ENCODE results near the gene GPR75. TPM values are rescaled to one million over a fixed set of nuclear protein-coding genes. Genes with fewer than 3 reads are reported as not detected.

Gene GPR75
- total RNA-seq, 1 donor from 2014 or later, result 0.52 TPM

DNA sequence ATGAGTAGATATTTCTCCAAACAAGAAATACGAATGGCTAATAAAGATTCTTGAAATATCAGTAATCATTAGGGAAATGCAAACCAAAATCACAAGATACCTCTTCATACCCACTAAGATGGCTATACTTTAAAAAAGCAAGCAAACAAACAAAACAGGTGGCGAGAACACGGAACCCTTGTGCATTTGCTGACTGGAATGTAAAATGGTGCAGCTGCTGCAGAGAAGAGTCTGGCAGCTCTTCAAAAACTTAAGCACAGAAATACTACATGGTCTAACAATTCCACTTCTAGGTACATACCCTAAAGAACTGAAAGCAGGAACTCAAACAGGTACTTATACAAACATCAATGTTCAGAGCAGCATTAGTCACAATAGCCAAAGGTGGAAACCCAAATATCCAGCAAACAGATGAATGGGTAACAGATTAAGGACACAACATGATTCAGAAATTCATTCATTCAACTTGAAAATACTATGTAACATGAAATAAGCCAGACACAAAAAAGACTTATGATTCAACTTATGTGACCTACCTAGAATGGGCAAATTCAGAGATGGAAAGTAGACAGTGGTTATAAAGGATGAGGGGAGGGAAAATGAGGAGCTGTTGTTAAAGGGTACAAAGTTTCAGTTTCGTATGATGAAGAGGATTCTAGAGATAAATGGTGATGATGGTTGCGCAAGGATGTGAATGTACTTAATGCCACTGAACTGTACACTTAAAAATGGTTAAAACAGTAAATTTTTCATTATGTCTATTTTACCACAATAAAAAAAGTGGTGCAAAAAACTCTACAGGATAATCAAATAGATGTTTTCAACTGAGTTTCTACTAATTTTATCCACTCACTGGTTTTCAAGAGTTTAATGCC lies 26.9 kb upstream of the GPR75 start:
- no peak for DNase-seq (ENCODE audit: low read depth)
- TF ChIP-seq, protein P1, sequence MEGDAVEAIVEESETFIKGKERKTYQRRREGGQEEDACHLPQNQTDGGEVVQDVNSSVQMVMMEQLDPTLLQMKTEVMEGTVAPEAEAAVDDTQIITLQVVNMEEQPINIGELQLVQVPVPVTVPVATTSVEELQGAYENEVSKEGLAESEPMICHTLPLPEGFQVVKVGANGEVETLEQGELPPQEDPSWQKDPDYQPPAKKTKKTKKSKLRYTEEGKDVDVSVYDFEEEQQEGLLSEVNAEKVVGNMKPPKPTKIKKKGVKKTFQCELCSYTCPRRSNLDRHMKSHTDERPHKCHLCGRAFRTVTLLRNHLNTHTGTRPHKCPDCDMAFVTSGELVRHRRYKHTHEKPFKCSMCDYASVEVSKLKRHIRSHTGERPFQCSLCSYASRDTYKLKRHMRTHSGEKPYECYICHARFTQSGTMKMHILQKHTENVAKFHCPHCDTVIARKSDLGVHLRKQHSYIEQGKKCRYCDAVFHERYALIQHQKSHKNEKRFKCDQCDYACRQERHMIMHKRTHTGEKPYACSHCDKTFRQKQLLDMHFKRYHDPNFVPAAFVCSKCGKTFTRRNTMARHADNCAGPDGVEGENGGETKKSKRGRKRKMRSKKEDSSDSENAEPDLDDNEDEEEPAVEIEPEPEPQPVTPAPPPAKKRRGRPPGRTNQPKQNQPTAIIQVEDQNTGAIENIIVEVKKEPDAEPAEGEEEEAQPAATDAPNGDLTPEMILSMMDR (conservative IDR thresholded peaks at IDR 0.05; ENCODE audit: low read depth, low read length), result no peak
- no peak overlapping the region for H3K4me3 ChIP-seq (ENCODE audit: low read depth, low read length)

DNA sequence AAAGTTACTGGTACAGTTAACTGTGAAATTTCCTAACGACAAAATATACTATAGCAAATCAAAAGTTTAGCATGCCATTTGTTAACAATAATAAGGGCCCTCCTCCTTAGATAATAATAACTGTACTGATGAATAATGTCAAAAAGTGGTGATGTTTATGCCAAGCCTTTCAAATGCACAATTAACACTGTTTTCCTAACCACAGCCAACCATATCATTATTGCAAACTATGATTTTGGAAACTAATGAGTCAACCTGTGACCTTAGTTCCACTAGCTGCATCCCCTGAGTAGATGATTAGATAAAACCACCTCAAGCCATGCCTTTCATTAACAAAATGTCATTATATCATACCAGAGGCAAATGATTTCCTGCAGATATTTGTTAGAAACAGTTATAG lies 25.1 kb upstream of the GPR75 start:
- DNase-seq (ENCODE audit: low read depth), result no peak
- TF ChIP-seq, protein P1 (conservative IDR thresholded peaks at IDR 0.05; ENCODE audit: low read depth, low read length), result no peak
- no peak overlapping the region for H3K4me3 ChIP-seq (ENCODE audit: low read depth, low read length)

DNA sequence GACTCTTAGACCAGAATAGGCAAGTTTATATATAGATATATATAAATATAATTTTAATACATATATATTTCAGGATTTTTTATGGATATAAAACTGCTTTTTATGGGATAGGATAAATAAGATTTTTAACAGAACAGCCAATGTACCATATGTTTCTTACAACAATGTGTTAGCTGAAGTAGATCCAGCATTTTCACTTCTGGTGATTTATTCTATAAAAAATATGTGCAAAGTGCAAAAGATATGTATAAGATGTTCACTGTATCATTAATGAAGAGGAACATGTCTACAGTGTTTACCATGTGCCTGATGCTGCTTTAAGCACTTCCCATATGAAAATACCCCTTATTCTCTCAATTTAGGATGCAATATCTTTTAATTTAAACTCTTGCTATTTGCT lies 22.2 kb upstream of the GPR75 start:
- TF ChIP-seq, protein P1 (conservative IDR thresholded peaks at IDR 0.05; ENCODE audit: low read depth, low read length), result no peak
- no peak for DNase-seq (ENCODE audit: low read depth)
- no peak overlapping the region for H3K4me3 ChIP-seq (ENCODE audit: low read depth, low read length)

DNA sequence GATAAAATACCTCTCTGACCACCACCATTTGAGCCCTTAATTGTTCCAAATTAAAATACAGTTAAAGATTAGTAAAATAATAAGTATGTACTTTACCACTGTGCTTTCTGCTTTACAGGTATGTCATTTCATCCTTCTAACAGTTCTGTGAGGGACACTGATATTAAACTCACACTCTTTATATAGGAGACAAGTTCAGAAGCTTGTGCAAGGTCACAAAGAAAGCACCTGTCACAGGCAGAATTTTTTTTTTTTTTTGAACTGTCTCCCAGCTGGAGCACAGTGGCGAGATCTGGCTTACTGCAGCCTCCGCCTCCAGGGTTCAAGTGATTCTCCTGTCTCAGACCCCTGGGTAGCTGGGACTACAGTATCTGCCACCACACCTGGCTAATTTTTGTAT lies 21.6 kb upstream of the GPR75 start:
- no peak overlapping the region for H3K4me3 ChIP-seq (ENCODE audit: low read depth, low read length)
- no peak for DNase-seq (ENCODE audit: low read depth)
- TF ChIP-seq, protein P1 (conservative IDR thresholded peaks at IDR 0.05; ENCODE audit: low read depth, low read length), result no peak

DNA sequence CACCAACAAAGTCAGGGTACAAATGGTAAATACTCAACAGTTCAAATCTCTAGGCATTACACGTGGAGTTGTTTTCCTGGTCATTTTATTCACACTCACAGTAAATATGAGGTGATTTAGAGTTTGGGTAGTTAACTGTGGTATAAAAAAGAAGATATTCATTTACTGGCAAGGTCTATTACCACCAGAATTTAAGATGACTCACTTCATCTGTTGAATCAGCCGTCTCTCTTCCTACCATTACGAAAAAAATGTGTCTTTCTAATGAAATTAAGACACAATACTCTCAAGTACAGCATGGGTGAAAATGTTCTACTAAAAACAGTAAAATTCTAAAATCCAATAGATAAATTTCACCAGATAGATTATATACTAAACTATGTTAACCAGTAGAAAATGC lies 21.0 kb upstream of the GPR75 start:
- TF ChIP-seq, protein P1 (conservative IDR thresholded peaks at IDR 0.05; ENCODE audit: low read depth, low read length), result no peak
- H3K4me3 ChIP-seq (ENCODE audit: low read depth, low read length), result no peak overlapping the region
- no peak for DNase-seq (ENCODE audit: low read depth)

DNA sequence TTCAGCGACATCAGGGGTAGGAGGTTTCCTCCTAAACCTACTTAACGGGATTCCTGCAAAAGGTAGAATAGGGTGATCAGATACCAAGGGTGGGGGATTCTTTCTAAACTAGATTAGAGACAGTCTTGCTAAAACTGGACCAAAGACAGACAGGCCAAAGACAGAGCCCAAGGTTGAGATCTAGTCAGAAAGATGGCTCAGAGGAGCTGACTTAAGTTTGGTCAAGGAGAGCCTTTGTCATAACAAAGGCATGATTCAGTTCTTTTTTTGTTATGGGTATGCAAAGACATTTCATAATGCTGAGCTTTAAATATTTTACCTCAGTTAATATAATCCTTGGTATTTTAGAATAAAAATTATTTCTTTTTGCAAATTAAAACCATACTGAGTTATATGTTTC lies 17.8 kb upstream of the GPR75 start:
- no peak for DNase-seq (ENCODE audit: low read depth)
- H3K4me3 ChIP-seq (ENCODE audit: low read depth, low read length), result no peak overlapping the region
- TF ChIP-seq, protein P1 (conservative IDR thresholded peaks at IDR 0.05; ENCODE audit: low read depth, low read length), result no peak

DNA sequence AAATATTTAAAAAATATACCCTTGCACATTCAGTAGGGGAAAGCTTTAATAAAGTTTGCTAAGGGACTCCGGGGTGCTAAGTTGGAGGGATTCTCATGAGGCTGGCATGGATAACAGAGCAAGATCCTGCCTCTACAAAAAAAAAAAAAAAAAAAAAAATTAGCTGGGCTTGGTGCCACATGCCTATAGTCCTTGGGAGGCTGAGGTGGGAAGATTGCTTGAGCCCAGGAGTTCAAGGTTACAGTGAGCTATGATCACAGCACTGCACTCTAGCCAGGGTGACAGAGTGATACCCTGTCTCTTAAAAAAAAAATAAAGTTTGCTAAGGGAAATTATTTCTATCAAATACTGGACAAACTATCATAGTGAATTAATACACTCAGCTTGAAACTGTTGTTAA lies 17.3 kb upstream of the GPR75 start:
- no peak overlapping the region for H3K4me3 ChIP-seq (ENCODE audit: low read depth, low read length)
- DNase-seq (ENCODE audit: low read depth), result no peak
- TF ChIP-seq, protein P1 (conservative IDR thresholded peaks at IDR 0.05; ENCODE audit: low read depth, low read length), result no peak

Data from epithelial cell of proximal tubule (primary cell).